GM23248 (cell line): ENCODE data around the gene SARS2. TPM values are rescaled to one million over a fixed set of nuclear protein-coding genes. Genes with fewer than 3 reads are reported as not detected.

Experiments
- DNase-seq: peaks from one replicate; pipeline ENCODE4 v3.0.0-alpha.2; 2015
- H2AFZ ChIP-seq: fragments of 200-600 bp; sonication (generic); 2 replicates; pipeline ENCODE4 v1.6.1; 2016; ENCODE audit warnings: antibody characterized with exemption
- H3F3A ChIP-seq: fragments of 200-600 bp; sonication (generic); 2 replicates; pipeline ENCODE4 v1.6.1; 2016; ENCODE audit warnings: mild to moderate bottlenecking, antibody characterized with exemption, mixed run types; ENCODE audit not compliant: insufficient read depth
- H3K27ac ChIP-seq: fragments of 200-600 bp; sonication (generic); 2 replicates; pipeline ENCODE4 v1.5.1; 2016; ENCODE audit warnings: mild to moderate bottlenecking
- H3K27me3 ChIP-seq: fragments of 200-600 bp; sonication (generic); replicated peaks from 2 replicates; pipeline ENCODE4 v1.6.1; 2016; ENCODE audit warnings: mild to moderate bottlenecking; ENCODE audit not compliant: insufficient read depth
- H3K36me3 ChIP-seq: fragments of 200-600 bp; sonication (generic); 2 replicates; pipeline ENCODE4 v1.6.1; 2016; ENCODE audit warnings: low read depth, mild to moderate bottlenecking
- H3K4me1 ChIP-seq: fragments of 200-600 bp; sonication (generic); 2 replicates; pipeline ENCODE4 v1.6.1; 2016; ENCODE audit warnings: mild to moderate bottlenecking; ENCODE audit not compliant: insufficient read depth
- H3K4me2 ChIP-seq: fragments of 200-600 bp; sonication (generic); one replicate; pipeline ENCODE4 v1.6.1; 2016; ENCODE audit warnings: mild to moderate bottlenecking; ENCODE audit not compliant: unreplicated experiment
- H3K4me3 ChIP-seq: fragments of 200-600 bp; sonication (generic); 2 replicates; pipeline ENCODE4 v1.5.1; 2016; ENCODE audit warnings: mild to moderate bottlenecking
- H3K79me2 ChIP-seq: fragments of 200-600 bp; sonication (generic); 2 replicates; pipeline ENCODE4 v1.6.1; 2016; ENCODE audit warnings: mild to moderate bottlenecking; ENCODE audit not compliant: insufficient read depth
- H3K9ac ChIP-seq: fragments of 200-600 bp; sonication (generic); 2 replicates; pipeline ENCODE4 v1.6.1; 2016; ENCODE audit warnings: mild to moderate bottlenecking
- H3K9me2 ChIP-seq: fragments of 200-600 bp; sonication (generic); 2 replicates; pipeline ENCODE4 v1.6.1; 2016; ENCODE audit warnings: mixed run types, mild to moderate bottlenecking, moderate library complexity; ENCODE audit not compliant: insufficient read depth
- H3K9me3 ChIP-seq: fragments of 200-600 bp; sonication (generic); one replicate; pipeline ENCODE4 v1.6.1; 2017; ENCODE audit warnings: low read depth
- H4K20me1 ChIP-seq: fragments of 200-600 bp; sonication (generic); 2 replicates; pipeline ENCODE4 v1.6.0; 2016; ENCODE audit not compliant: insufficient read depth
- EZH2 ChIP-seq: fragments of 200-600 bp; sonication (generic); IDR thresholded peaks from 2 replicates; pipeline ENCODE4 v1.6.1; 2018; ENCODE audit warnings: antibody characterized with exemption, mild to moderate bottlenecking; ENCODE audit not compliant: insufficient read depth, poor library complexity, severe bottlenecking
- EZH2phosphoT487 ChIP-seq: fragments of 200-600 bp; sonication (generic); IDR thresholded peaks from 2 replicates; pipeline ENCODE4 v1.6.1; 2018; ENCODE audit warnings: antibody characterized with exemption, moderate library complexity, mild to moderate bottlenecking, low read depth; ENCODE audit not compliant: insufficient read depth
- WGBS, 2 experiments: methylation state at CpG; one replicate each; pipeline ENCODE4 v1.1.6; 2015 to 2017; ENCODE audit warnings: low lambda C conversion rate in 2 of 2, low coverage in 1 of 2; ENCODE audit errors: missing lambda C conversion rate in 2 of 2; 5-methylcytosine and 5-hydroxymethylcytosine counted together
- in situ Hi-C: fragments of 300-500 bp; cut with MboI; formaldehyde crosslinking; loops from 2 replicates; pipeline ENCODE4 v1.15.0; 2020
- polyA plus RNA-seq: library from polyadenylated mRNA; unstranded; fragments of >200 nt; fragmentation: Nextera tagmentation; extraction: Ambion mirVana; gene quantifications from 2 replicates; pipeline ENCODE4 v1.2.1, GENCODE V29; 2016
- total RNA-seq: library from RNA; depleted of rRNA; stranded (reverse); fragments of >200 nt; shearing (Covaris generic); gene quantifications from 2 replicates; pipeline ENCODE4 v1.2.3, GENCODE V29; 2014; rRNA removed

SARS2 gene
- total and polyA plus RNA-seq, 2 experiments from 2014 or later = 18.4 to 33.2 TPM

DNA sequence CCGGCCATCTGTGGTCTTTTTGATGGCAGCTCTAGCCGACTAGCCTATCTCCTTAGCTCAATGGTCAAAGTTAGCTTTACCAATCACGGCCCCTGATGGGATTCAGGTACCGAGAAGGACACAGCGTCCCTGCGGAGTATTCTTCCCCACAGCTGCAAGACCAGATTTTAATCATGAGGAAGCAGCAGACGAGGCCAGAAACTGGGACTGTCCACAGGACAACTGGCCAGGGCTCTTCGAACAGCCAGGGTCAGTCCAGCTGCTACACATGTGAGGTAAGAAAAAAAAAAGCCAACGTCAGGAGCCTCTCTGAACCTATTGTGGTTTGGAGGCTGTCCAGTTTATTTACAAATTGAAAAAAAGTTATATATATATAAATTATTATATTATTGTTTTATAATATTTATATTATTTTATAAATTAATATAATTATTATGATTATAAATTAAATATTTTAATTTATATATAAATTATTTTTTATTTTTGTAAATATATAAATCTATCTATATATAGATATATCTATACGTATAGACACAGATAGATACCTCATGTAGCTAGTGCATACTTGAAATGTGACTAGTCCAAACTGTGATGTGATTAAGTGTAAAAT lies 63.3 kb downstream of the SARS2 start:
- no peak for TF ChIP-seq EZH2
- no peak for TF ChIP-seq EZH2phosphoT487
- no peak overlapping the region for H3K27ac ChIP-seq
- no peaks in the 10 kb centered on the region for H3K9me3 ChIP-seq
- in situ Hi-C loops = no loop called here
- DNase-seq = no peak
- no peak overlapping the region for H2AFZ ChIP-seq
- no peak overlapping the region for H3K4me2 ChIP-seq
- H3K4me3 ChIP-seq = no peak overlapping the region
- H3K27me3 ChIP-seq = no peaks in the 10 kb centered on the region
- no peaks in the 10 kb centered on the region for H3F3A ChIP-seq
- H3K36me3 ChIP-seq = no peaks in the 10 kb centered on the region
- WGBS, 2 experiments = 91% methylated on average over 10 of the region's 10 CpGs
- H3K4me1 ChIP-seq = no peaks in the 10 kb centered on the region
- H3K9me2 ChIP-seq = no peaks in the 10 kb centered on the region
- no peaks in the 10 kb centered on the region for H3K79me2 ChIP-seq
- H3K9ac ChIP-seq = no peak overlapping the region
- no peaks in the 10 kb centered on the region for H4K20me1 ChIP-seq

Other genes with a start within 250 kb of the SARS2 start
- gene CAPN12, start 186.3 kb downstream of the SARS2 start, total RNA-seq = 0.11 and 0.89 TPM in 2 replicates
- 0.21 and 0.30 TPM in 2 replicates for gene CAPN12, start 186.3 kb downstream of the SARS2 start, polyA plus RNA-seq
- gene LGALS7, start 157.2 kb downstream of the SARS2 start, total RNA-seq = not detected in 2 replicates
- not detected in 2 replicates for gene LGALS7, start 157.2 kb downstream of the SARS2 start, polyA plus RNA-seq
- not detected in 2 replicates for gene LGALS7B, start 141.6 kb downstream of the SARS2 start, total RNA-seq
- gene LGALS7B, start 141.6 kb downstream of the SARS2 start, polyA plus RNA-seq = not detected in 2 replicates
- gene LGALS4, start 117.8 kb downstream of the SARS2 start, total RNA-seq = not detected in 2 replicates
- gene LGALS4, start 117.8 kb downstream of the SARS2 start, polyA plus RNA-seq = 0.19 TPM in 1 of 2 replicates, not detected in the other
- 29.7 and 31.6 TPM in 2 replicates for gene ECH1, start 99.0 kb downstream of the SARS2 start, total RNA-seq
- gene ECH1, start 99.0 kb downstream of the SARS2 start, polyA plus RNA-seq = 106 and 107 TPM in 2 replicates
- gene HNRNPL, start 80.8 kb downstream of the SARS2 start, total RNA-seq = 208 and 245 TPM in 2 replicates
- gene HNRNPL, start 80.8 kb downstream of the SARS2 start, polyA plus RNA-seq = 123 and 126 TPM in 2 replicates
- 1.0 and 5.8 TPM in 2 replicates for gene RINL, start 52.5 kb downstream of the SARS2 start, total RNA-seq
- gene RINL, start 52.5 kb downstream of the SARS2 start, polyA plus RNA-seq = 2.0 and 2.6 TPM in 2 replicates
- gene SIRT2, start 31.1 kb downstream of the SARS2 start, total RNA-seq = 57.9 and 64.4 TPM in 2 replicates
- 41.3 and 44.7 TPM in 2 replicates for gene SIRT2, start 31.1 kb downstream of the SARS2 start, polyA plus RNA-seq
- 15.4 and 18.0 TPM in 2 replicates for gene NFKBIB, start 30.8 kb downstream of the SARS2 start, total RNA-seq
- 11.9 and 12.8 TPM in 2 replicates for gene NFKBIB, start 30.8 kb downstream of the SARS2 start, polyA plus RNA-seq
- gene CCER2, start 18.6 kb downstream of the SARS2 start, total RNA-seq = not detected in 2 replicates
- gene CCER2, start 18.6 kb downstream of the SARS2 start, polyA plus RNA-seq = not detected in 2 replicates
- 18.8 and 33.5 TPM in 2 replicates for gene MRPS12, start 181 bp upstream of the SARS2 start, total RNA-seq
- gene MRPS12, start 181 bp upstream of the SARS2 start, polyA plus RNA-seq = 68.9 and 69.6 TPM in 2 replicates
- gene FBXO17, start 45.0 kb upstream of the SARS2 start, total RNA-seq = 36.4 and 47.6 TPM in 2 replicates
- gene FBXO17, start 45.0 kb upstream of the SARS2 start, polyA plus RNA-seq = 30.3 and 30.9 TPM in 2 replicates
- gene FBXO27, start 101.8 kb upstream of the SARS2 start, total RNA-seq = 0.54 and 2.8 TPM in 2 replicates
- 2.1 and 4.0 TPM in 2 replicates for gene FBXO27, start 101.8 kb upstream of the SARS2 start, polyA plus RNA-seq
- gene ACP7, start 153.6 kb upstream of the SARS2 start, total RNA-seq = not detected in 2 replicates
- 0.30 and 0.47 TPM in 2 replicates for gene ACP7, start 153.6 kb upstream of the SARS2 start, polyA plus RNA-seq
- gene PAK4, start 195.0 kb upstream of the SARS2 start, total RNA-seq = 6.8 and 10.9 TPM in 2 replicates
- gene PAK4, start 195.0 kb upstream of the SARS2 start, polyA plus RNA-seq = 20.1 and 21.1 TPM in 2 replicates